ENCODE measurements around the gene DCXR. TPM values are rescaled to one million over a fixed set of nuclear protein-coding genes. Genes with fewer than 3 reads are reported as not detected.

The DCXR gene
- total and polyA plus RNA-seq, 2 of the 13 experiments (the other 11 are each of a cell fraction or from before 2014, with no cell fraction given): 287 to 311 TPM

GRCh38 chr17:82077617-82078358, 40.3 kb upstream of the DCXR start (continued):
- peak; percentile 75; the same call in 1 of the 2 replicates for TF ChIP-seq ZBTB34 (CRISPR knock-in tag; IDR thresholded peaks at IDR 0.05)
- TF ChIP-seq, protein P1, sequence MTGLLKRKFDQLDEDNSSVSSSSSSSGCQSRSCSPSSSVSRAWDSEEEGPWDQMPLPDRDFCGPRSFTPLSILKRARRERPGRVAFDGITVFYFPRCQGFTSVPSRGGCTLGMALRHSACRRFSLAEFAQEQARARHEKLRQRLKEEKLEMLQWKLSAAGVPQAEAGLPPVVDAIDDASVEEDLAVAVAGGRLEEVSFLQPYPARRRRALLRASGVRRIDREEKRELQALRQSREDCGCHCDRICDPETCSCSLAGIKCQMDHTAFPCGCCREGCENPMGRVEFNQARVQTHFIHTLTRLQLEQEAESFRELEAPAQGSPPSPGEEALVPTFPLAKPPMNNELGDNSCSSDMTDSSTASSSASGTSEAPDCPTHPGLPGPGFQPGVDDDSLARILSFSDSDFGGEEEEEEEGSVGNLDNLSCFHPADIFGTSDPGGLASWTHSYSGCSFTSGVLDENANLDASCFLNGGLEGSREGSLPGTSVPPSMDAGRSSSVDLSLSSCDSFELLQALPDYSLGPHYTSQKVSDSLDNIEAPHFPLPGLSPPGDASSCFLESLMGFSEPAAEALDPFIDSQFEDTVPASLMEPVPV (CRISPR knock-in tag; IDR thresholded peaks at IDR 0.05): 0 out of 2 replicates have a peak, but pooled peaks have one; percentile 34
- TF ChIP-seq, protein P2, sequence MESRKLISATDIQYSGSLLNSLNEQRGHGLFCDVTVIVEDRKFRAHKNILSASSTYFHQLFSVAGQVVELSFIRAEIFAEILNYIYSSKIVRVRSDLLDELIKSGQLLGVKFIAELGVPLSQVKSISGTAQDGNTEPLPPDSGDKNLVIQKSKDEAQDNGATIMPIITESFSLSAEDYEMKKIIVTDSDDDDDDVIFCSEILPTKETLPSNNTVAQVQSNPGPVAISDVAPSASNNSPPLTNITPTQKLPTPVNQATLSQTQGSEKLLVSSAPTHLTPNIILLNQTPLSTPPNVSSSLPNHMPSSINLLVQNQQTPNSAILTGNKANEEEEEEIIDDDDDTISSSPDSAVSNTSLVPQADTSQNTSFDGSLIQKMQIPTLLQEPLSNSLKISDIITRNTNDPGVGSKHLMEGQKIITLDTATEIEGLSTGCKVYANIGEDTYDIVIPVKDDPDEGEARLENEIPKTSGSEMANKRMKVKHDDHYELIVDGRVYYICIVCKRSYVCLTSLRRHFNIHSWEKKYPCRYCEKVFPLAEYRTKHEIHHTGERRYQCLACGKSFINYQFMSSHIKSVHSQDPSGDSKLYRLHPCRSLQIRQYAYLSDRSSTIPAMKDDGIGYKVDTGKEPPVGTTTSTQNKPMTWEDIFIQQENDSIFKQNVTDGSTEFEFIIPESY (CRISPR knock-in tag; IDR thresholded peaks at IDR 0.05): peak; percentile 61
- TF ChIP-seq NR2F2 (IDR thresholded peaks at IDR 0.05; ENCODE audit: borderline replicate concordance, low read depth): peak; percentile 25; the same call in 1 of the 2 replicates
- TF ChIP-seq TBX2 (CRISPR knock-in tag; IDR thresholded peaks at IDR 0.05; ENCODE audit: borderline replicate concordance): no peak
- TF ChIP-seq RAD21 (CRISPR knock-in tag; IDR thresholded peaks at IDR 0.05): peak; percentile 24; the same call in 1 of the 2 replicates
- TF ChIP-seq NFKB2 (CRISPR knock-in tag; IDR thresholded peaks at IDR 0.05; ENCODE audit: borderline replicate concordance): 0 out of 2 replicates have a peak, but pooled peaks have one; percentile 31
- TF ChIP-seq CBX2 (IDR thresholded peaks at IDR 0.05; ENCODE audit: low read depth, low read length): no peak
- no peak for TF ChIP-seq CBX2 (CRISPR knock-in tag; IDR thresholded peaks at IDR 0.05; ENCODE audit: low read depth)
- TF ChIP-seq AGO2 (optimal IDR thresholded peaks at IDR 0.05; ENCODE audit: low read depth, low read length): peak; percentile 99
- peak; percentile 63; the same call in 1 of the 2 replicates for TF ChIP-seq DNMT1 (CRISPR knock-in tag; IDR thresholded peaks at IDR 0.05)
- peak; percentile 2; the same call in 1 of the 2 replicates for TF ChIP-seq POLR2G (IDR thresholded peaks at IDR 0.05; ENCODE audit: low read depth, low read length)
- TF ChIP-seq, protein P3, sequence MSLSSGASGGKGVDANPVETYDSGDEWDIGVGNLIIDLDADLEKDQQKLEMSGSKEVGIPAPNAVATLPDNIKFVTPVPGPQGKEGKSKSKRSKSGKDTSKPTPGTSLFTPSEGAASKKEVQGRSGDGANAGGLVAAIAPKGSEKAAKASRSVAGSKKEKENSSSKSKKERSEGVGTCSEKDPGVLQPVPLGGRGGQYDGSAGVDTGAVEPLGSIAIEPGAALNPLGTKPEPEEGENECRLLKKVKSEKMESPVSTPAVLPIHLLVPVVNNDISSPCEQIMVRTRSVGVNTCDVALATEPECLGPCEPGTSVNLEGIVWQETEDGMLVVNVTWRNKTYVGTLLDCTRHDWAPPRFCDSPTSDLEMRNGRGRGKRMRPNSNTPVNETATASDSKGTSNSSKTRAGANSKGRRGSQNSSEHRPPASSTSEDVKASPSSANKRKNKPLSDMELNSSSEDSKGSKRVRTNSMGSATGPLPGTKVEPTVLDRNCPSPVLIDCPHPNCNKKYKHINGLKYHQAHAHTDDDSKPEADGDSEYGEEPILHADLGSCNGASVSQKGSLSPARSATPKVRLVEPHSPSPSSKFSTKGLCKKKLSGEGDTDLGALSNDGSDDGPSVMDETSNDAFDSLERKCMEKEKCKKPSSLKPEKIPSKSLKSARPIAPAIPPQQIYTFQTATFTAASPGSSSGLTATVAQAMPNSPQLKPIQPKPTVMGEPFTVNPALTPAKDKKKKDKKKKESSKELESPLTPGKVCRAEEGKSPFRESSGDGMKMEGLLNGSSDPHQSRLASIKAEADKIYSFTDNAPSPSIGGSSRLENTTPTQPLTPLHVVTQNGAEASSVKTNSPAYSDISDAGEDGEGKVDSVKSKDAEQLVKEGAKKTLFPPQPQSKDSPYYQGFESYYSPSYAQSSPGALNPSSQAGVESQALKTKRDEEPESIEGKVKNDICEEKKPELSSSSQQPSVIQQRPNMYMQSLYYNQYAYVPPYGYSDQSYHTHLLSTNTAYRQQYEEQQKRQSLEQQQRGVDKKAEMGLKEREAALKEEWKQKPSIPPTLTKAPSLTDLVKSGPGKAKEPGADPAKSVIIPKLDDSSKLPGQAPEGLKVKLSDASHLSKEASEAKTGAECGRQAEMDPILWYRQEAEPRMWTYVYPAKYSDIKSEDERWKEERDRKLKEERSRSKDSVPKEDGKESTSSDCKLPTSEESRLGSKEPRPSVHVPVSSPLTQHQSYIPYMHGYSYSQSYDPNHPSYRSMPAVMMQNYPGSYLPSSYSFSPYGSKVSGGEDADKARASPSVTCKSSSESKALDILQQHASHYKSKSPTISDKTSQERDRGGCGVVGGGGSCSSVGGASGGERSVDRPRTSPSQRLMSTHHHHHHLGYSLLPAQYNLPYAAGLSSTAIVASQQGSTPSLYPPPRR (CRISPR knock-in tag; IDR thresholded peaks at IDR 0.05; ENCODE audit: borderline replicate concordance): no peak
- TF ChIP-seq ZNF230 (CRISPR knock-in tag; IDR thresholded peaks at IDR 0.05): 0 out of 2 replicates have a peak, but pooled peaks have one; percentile 48
- peak; percentile 19; the same call in 1 of the 2 replicates for TF ChIP-seq ZBTB20 (CRISPR knock-in tag; IDR thresholded peaks at IDR 0.05; ENCODE audit: borderline replicate concordance, low read depth)
- peak; percentile 52 for TF ChIP-seq POLR2AphosphoS5 (IDR thresholded peaks at IDR 0.05; ENCODE audit: low read depth, low read length)
- peak; percentile 86 for TF ChIP-seq RBM22 (optimal IDR thresholded peaks at IDR 0.05; ENCODE audit: low read length)
- TF ChIP-seq SIN3A (IDR thresholded peaks at IDR 0.05; ENCODE audit: borderline replicate concordance, low read depth, low read length): 0 out of 2 replicates have a peak, but pooled peaks have one; percentile 6
- TF ChIP-seq SSRP1 (CRISPR knock-in tag; IDR thresholded peaks at IDR 0.05): peak; percentile 7; the same call in 1 of the 2 replicates
